ENCODE results near the gene PDCD4. TPM values are rescaled to one million over a fixed set of nuclear protein-coding genes. Genes with fewer than 3 reads are reported as not detected.

Gene PDCD4
- total and polyA plus RNA-seq, 3 donors from 2014 or later = 64.0 to 124 (median 71.1) TPM

GRCh38 chr10:110903280-110904278, 31.9 kb downstream of the PDCD4 start:
- H3K27me3 ChIP-seq = no peaks in the 10 kb centered on the region
- intact Hi-C loops (cut with DNase I; ENCODE audit: low total_unique reads) = no loop called here
- TF ChIP-seq CTCF (IDR thresholded peaks at IDR 0.05) (no peak), POLR2A (IDR thresholded peaks at IDR 0.05) (no peak)
- H3K27ac ChIP-seq = no peak overlapping the region
- H3K4me3 ChIP-seq = no peak overlapping the region
- H3K4me1 ChIP-seq = no peaks in the 10 kb centered on the region
- WGBS, 2 donors = 69 to 88% methylated on average over 3 of the region's 3 CpGs
- H3K9me3 ChIP-seq = no peaks in the 10 kb centered on the region
- DNase-seq = no peak
- H3K36me3 ChIP-seq (ENCODE audit: low read depth, missing control alignments) = no peaks in the 10 kb centered on the region

GRCh38 chr10:110910138-110910537, 38.4 kb downstream of the PDCD4 start:
- Histone ChIP-seq H3K4me3 (no peak overlapping the region), H3K4me1 (no peaks in the 10 kb centered on the region), H3K9me3 (no peaks in the 10 kb centered on the region), H3K36me3 (ENCODE audit: low read depth, missing control alignments) (no peaks in the 10 kb centered on the region), H3K27ac (no peak overlapping the region), H3K27me3 (no peaks in the 10 kb centered on the region)
- intact Hi-C loops (cut with DNase I; ENCODE audit: low total_unique reads) = no loop called here
- 78 to 80% methylated on average over 4 of the region's 4 CpGs for WGBS, 2 donors
- no peak for DNase-seq
- TF ChIP-seq CTCF (IDR thresholded peaks at IDR 0.05) (no peak), POLR2A (IDR thresholded peaks at IDR 0.05) (no peak)

- Histone ChIP-seq H3K27me3 (no peaks in the 10 kb centered on the region), H3K27ac (no peak overlapping the region), H3K9me3 (no peaks in the 10 kb centered on the region), H3K4me1 (no peaks in the 10 kb centered on the region), H3K4me3 (no peak overlapping the region), H3K36me3 (ENCODE audit: low read depth, missing control alignments) (no peaks in the 10 kb centered on the region)
- DNase-seq = no peak
- no peak for TF ChIP-seq POLR2A (IDR thresholded peaks at IDR 0.05)
- TF ChIP-seq CTCF (IDR thresholded peaks at IDR 0.05) = no peak
- WGBS, 2 donors = 84 to 89% methylated on average over 3 of the region's 3 CpGs
- intact Hi-C loops (cut with DNase I; ENCODE audit: low total_unique reads) = no loop called here
These were observed 40.6 kb downstream of the PDCD4 start for GRCh38 chr10:110912374-110912773.

- intact Hi-C loops (cut with DNase I; ENCODE audit: low total_unique reads) = no loop called here
- H3K4me1 ChIP-seq = peaks cover 4% of the 10 kb centered on the region
- no peak overlapping the region for H3K4me3 ChIP-seq
- no peak overlapping the region for H3K27ac ChIP-seq
- H3K27me3 ChIP-seq = no peaks in the 10 kb centered on the region
- 88 to 93% methylated on average over 2 of the region's 2 CpGs for WGBS, 2 donors
- TF ChIP-seq POLR2A (IDR thresholded peaks at IDR 0.05) = no peak
- TF ChIP-seq CTCF (IDR thresholded peaks at IDR 0.05) = no peak
- no peaks in the 10 kb centered on the region for H3K9me3 ChIP-seq
- H3K36me3 ChIP-seq (ENCODE audit: low read depth, missing control alignments) = no peaks in the 10 kb centered on the region
- no peak for DNase-seq
These were observed 42.7 kb downstream of the PDCD4 start for GRCh38 chr10:110914431-110914830.
